GM19193 (cell line): ENCODE measurements around the gene MYPOP.
A peak's percentile ranks its signal among the peaks of the same experiment; 100 is the strongest.

ENCODE experiments used
- POLR2A ChIP-seq: IDR thresholded peaks from 4 replicates; pipeline ENCODE4 v1.6.1; 2011; ENCODE audit not compliant: insufficient read depth, insufficient read length; ENCODE audit errors: extremely low read depth

The MYPOP gene, protein sequence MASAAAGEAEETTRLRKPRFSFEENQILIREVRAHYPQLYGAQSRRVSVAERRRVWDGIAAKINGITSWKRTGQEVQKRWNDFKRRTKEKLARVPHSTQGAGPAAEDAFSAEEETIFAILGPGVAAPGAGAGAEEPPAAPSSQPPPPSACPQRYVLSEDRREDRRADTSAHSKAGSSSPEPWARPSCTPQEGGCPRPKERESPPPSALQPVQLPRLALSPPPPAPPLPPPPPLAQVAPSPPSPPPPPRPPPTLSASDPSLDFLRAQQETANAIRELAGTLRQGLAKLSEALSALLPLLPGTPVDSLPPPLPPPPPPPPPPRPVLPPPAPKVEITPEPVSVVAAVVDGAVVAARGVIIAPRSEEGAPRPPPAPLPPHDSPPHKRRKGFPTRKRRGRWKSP

DNA sequence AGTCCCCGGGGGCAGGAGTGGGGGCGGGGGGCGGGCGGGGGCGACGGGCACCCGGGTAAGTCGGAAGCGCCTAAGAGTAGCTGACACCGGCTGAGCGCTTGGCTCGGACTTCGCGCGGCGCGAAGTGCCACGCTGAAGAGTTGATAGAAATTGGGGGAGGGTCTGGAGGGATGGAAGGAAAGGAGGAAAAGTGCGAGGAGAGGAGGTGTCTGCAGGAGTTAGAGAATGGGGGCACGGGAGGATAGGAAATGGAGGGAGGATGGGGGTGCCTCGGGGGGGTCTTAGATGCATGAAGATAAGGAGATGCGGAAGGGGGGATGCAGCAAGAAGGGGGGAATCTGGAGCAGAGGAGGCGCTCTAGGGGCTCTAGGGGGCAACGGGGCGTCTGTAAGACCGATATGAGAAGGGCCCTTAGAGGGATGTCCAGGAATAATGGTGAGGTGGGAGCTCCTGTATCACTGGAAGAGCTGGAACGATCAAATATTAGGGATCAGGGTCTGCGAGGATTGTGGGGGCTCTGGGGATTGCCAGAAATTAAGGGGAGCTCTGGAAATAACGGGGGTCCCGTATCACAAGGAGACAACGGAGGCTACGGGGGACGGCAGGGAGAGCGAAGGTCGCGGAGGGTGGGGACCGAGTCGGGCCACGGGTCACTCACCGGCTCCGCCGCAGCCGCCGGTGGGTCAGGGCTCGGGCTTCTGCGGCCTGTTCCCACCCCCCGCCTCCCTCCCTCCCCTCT lies at the start of gene MYPOP:
Gene MYPOP (minus strand): TSS at position 702 of the 739 bp plus-strand sequence. CDS start 840 bp downstream, outside the sequence.
- no peak for TF ChIP-seq POLR2A

DNA sequence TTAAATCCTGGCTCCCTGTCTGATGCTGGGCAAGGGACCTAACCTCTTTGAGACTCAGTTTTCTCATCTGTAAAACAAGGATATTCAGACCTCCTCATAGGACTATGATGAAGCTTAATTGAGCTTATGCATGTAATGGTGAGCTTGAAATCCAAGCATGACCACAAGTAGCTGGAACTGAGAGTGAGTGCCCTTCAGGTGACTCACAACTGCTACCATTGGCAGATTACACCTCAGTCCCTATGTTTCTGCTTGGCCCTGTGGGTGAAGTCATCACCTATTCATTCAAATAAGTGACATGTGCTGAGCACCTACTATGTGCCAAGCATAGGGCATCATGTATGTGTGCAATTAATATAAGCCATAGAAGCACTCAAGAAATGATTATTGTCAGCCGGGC lies 45.5 kb upstream of the MYPOP start:
- no peak for TF ChIP-seq POLR2A

DNA sequence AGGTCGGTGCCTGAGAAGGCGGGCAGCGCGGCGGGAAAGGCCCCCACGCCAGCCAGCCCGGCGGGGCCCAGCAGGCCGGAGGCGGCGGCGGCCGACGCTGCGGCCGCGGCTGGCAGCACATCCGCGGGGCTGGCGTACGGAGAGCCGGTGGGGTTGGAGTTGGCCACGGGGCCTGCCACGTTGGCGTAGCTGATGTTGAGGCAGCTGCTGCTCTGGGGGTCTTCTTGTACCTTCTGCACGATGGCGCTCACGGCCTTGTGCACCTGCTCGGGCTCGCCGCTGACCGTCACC lies 38.0 kb upstream of the MYPOP start:
- TF ChIP-seq POLR2A: no peak

DNA sequence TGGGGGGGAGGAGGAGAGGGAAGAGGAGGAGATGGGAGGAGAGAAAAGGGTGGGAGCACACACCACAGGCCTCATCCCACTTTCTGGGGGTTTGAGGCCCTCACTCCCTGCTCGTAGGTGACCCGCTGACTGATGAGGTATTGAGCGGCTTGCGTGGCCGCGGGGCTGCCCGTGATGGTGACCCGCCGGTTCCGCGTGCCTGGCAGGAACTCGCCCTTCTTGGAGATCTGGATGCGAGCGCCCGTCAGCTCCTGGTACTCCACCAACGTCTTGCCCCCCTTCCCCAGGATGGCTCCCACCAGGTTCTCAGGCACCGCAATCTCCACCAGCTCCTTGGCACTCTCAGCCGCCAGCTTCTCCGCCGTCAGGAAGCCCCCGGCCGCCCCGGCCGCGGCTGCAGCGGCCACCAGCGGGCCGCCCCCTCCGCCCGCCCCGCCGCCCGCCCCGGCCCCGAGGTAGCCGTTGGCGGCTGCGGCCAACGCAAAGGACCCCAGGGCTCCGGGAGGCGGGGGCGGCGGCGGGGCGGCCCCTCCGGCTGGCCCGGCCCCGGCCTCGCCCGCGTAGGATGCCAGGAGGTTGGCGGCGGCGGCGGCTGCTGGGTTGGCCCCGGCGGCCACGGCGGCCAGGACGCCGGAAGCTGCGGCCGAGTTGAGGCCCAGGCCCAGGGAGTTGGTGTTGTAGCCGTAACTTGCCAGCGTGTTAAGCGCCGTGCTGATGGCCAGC lies 37.5 kb upstream of the MYPOP start:
- no peak for TF ChIP-seq POLR2A

DNA sequence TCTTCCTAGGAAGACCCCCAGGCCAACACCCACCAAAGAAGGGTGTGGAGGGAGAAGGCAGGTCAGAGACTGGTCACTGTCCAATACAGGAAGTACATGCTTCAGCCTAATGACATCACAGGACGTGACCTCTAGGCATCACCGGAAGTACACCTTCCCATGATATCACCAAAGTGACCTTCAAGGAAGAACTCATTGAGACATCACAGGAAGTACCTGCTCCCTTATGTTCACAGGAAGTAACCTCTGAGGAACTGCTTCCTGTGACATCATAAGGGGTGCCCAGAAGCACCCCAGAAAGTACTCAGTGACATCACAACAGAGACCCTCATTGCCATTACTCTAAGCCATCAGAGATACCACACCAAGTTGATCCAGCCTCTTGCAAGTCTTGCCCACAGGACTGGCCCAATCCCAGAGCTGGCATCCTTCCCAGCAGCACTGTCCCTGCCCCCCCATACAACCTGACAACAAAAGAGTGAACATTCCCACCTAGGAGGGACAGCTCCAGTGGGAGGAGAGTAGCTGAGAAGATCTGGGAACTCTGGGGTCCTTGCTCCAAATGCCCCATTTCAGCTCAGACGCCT lies 36.4 kb upstream of the MYPOP start:
- TF ChIP-seq POLR2A: no peak

DNA sequence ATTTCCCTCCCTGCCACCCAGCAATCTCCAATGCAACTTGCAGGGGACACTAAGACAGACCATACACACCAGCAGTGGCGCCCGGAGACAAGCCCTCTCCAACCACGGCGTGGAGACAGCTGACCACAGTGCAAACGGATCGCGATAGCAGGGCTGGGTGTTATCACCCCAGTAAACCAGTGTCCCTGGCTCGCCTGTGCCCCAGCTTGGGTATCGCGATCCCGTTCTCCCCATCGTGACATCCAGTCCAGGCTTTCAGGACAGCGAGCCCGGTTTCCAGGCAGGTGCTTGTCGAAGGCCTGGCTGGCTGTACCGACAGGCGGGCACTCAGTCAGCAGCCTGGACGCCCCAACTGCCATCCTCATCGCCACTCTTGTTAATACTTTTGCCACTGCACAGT lies 32.9 kb upstream of the MYPOP start:
- no peak for TF ChIP-seq POLR2A

DNA sequence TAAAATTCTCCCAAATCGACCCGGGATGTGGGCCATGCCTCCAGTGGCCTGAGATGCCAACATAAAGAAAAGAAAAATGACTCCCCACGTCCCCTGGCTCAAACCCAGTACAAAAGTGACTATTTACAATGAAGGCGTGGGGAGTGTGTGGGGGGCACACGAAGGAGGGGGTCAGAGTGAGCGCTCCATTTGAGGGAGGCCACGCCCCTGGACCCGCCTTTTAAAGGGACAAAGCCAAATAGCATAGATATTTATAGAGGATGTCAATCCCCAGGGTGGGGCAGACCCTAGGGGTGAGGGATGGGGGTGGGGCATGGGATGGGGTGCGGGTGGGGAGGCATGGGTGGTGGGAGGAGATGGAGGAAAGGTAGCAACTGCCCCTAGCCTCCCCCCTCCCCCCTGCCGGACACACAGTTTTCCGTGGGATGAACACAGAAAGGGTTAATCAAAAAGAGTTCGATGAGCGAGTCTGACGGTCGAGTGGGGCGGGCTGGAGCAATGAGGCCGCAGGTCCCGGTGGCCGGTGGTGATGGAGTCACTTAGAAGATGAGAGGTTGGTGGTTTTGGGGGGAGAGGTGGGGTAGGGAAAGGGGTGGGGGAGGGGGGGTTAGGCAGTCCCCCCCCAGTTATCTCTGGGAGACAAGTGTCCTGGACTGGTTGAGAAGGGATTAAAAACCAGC lies 32.3 kb upstream of the MYPOP start:
- TF ChIP-seq POLR2A: no peak

DNA sequence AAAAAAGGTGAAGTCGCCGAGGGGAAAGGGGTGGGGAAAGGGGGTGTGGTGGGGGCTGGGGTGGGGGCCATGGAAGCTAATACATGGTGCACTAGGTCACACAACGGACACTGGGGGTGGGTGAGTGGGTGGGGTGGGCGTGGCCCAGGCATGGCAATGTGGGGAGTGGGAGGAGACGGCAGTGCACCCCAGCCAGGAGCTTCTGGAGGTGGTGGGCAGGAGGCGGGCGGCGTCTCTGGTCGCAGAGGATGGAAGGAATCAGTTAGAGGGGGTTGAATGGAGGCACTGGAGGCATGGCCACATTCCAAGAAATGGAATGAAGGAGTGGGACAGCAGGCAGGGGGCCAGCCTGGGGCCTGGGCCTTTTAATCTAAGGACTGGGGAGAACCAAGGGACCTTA lies 31.3 kb upstream of the MYPOP start:
- TF ChIP-seq POLR2A: no peak

DNA sequence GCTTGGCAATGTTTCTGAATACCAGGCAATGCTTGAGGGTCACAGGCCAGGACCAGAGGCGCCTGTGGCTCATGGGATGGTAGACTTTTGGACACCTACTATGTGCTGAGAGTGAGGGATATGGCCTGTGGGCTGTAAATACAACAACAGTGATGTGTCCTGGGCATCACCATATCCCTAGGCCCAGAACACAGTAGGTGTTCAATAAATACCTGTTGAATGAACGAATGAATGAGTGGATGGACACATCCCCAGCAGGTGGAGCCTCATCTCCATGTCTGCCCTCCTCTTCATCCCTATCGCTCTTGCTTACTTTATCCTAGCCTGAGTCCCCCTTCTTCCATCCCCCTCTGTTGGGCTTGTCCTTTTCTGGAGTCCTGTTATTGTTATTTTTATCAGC lies 28.6 kb upstream of the MYPOP start:
- TF ChIP-seq POLR2A: no peak

DNA sequence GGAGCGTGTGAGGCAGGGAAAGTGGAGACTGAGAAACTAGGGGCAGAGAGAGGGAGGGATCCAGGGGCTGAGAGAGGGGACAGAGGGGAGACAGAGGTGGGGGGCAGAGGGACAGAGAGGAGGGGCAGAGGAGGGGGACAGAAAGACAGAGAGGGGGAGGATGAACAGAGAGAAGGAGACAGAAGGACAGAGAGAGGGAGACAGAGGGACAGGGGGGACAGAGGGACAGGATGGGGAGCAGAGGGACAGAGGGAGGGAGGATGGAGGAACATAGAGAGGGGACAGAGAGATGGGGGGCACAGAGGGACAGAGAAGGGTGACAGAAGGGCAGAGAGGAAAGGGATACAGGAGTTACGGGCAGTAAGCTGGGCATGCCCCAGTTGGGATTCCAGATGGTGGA lies 26.8 kb upstream of the MYPOP start:
- no peak for TF ChIP-seq POLR2A

DNA sequence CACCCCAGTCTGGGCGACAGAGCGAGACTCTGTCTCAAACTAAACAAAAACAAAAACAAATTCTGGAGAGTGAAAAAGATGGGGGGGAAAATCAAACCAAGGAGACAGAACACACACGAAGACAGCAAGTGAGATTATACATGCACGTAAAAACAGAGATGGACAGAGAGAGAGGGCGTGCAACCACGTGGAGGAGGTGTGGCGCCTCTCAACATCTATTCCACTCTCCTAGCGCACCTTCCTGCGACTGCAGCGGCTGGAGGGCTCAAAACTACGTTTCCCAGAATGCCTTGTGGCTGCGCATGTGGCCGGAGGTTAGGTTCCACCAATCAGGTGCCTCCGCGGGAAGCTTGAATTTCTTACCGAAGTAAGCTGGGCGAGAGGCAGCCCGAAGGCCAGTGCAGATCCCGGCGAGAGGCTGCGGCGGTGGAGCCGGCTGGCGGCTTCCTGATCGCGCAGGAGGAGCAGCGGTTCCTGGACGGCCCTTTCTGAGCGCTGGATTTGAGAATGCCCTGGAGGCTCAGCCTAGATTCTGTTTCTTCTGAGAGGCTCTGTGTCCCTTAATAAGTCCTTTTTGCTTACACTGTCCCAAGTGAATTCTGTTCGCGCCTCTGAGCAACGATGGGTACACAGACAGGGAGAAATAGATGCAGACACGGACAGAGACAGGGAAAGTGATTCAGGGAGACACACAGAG lies 25.3 kb upstream of the MYPOP start:
- TF ChIP-seq POLR2A: peak; percentile 50

DNA sequence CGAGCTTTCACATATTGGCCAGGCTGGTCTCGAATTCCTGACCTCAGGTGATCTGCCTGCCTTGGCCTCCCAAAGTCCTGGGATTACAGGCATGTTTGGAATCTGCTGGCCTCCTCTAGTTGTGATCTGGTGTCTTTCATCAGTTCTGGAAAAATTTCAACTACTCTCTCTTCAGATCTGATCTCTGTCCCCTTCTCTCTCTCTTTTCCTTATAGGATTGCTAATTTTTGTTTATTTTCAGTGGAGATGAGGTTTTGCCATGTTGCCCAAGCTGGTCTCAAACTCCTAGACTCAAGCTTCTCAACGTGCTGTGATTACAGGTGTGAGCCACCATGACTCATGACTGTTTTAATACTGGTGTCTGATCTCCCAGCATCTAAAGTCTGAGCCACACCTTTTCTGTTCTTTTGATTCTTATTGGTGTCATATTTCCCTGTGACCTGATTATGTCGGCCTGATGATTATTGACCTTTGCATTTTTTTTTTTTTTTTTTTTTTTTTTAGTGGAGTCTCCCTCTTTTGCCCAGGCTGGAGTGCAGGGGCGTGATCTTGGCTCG lies 22.6 kb upstream of the MYPOP start:
- TF ChIP-seq POLR2A: no peak

DNA sequence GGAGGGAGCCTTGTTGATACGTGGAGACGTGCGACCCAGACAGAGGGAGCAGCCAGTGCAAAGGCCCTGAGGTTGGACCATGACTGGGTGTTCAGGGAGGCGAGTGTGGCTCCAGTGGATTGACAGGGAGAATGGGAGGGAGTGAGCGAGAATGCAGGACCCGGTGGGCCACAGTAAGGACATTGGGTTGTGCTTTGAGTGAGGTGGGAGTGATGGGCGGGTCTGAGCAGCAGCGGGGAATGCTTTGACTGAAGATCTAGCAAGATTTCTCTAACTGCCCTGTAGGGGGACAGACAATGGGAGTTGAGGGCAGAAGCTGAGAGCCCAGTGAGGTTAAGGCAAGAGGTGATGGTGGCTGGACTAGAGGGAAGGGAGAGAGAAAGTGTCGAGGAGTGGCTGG lies 19.9 kb upstream of the MYPOP start:
- TF ChIP-seq POLR2A: no peak

DNA sequence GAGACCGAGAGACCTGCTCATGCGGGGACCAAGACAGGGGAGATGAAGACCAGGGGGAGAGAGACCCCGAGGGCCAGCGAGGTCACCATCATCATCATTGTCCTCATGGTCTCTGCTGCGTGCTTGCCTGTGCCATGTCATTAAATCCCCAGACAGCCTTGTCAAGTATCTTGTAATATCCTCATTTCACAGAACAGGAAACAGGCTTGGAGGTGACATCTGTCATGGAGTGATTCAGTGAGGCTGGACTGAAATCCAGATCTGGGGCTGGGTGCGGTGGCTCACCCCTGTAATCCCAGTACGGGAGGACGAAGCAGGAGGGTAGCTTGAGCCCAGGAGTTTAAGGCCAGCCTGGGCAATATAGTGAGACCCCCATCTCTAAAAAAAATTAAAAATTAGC lies 18.0 kb upstream of the MYPOP start:
- TF ChIP-seq POLR2A: no peak

DNA sequence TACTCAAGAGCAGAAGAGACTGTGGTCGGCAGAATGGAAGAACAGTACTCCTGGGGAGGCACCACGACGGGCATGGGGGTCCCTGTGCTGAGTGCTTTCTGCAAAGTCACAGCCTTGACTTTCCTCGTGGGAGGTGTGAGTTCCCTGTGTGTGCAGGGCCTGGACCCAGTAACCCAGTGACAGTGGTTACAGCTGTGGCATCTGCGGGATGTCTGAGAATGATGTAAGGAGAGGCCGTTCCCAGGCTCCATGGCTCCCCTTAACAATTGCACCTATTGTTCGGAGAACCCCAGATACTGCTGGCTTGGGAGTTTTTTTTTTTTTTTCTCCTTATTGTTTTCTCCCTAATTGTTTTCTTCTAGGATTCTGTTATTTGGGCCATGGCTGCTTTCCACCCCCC lies 17.3 kb upstream of the MYPOP start:
- no peak for TF ChIP-seq POLR2A

DNA sequence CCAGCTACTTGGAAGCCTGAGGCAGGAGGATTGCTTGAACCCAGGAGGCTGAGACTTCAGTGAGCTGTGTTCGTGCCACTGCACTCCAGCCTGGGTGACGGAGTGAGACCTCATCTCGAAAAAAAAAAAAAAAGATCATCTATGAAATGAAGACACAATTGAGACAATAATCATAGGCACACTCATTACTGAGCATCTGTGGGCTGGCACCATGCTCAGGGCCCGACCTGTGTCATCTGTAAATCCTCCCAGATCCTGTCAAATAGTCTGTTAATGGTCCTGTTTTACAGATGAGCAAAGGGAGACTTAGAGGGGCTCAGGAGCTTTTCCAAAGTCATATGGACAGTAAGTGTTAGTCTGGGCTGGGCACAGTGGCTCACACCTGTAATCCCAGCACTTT lies 16.3 kb upstream of the MYPOP start:
- no peak for TF ChIP-seq POLR2A
